ENCODE results near the gene CTBP2.

CTBP2 gene

GRCh38 chr10:125081931-125082330, 78.4 kb downstream of the CTBP2 start:
- in situ Hi-C loops (cut with HindIII; ENCODE audit: low sequenced_read_pairs): no loop called here
- TF ChIP-seq CTCF (IDR thresholded peaks at IDR 0.05; ENCODE audit: low read depth, low read length, missing control alignments): no peak
- DNase-seq (ENCODE audit: low read depth): no peak
- H3K4me3 ChIP-seq (ENCODE audit: low read depth, low read length): no peak overlapping the region

GRCh38 chr10:125080984-125081383, 79.4 kb downstream of the CTBP2 start:
- in situ Hi-C loops (cut with HindIII; ENCODE audit: low sequenced_read_pairs): no loop called here
- TF ChIP-seq CTCF (IDR thresholded peaks at IDR 0.05; ENCODE audit: low read depth, low read length, missing control alignments): no peak
- DNase-seq (ENCODE audit: low read depth): no peak
- H3K4me3 ChIP-seq (ENCODE audit: low read depth, low read length): no peak overlapping the region

GRCh38 chr10:125080296-125080695, 80.1 kb downstream of the CTBP2 start:
- TF ChIP-seq CTCF (IDR thresholded peaks at IDR 0.05; ENCODE audit: low read depth, low read length, missing control alignments): no peak
- in situ Hi-C loops (cut with HindIII; ENCODE audit: low sequenced_read_pairs): no loop called here
- DNase-seq (ENCODE audit: low read depth): no peak
- no peak overlapping the region for H3K4me3 ChIP-seq (ENCODE audit: low read depth, low read length)

GRCh38 chr10:125079091-125079600, 81.2 kb downstream of the CTBP2 start:
- H3K4me3 ChIP-seq (ENCODE audit: low read depth, low read length): no peak overlapping the region
- in situ Hi-C loops (cut with HindIII; ENCODE audit: low sequenced_read_pairs): loop anchor here (5.0 kb wide), 3 partner anchors 47 to 87 kb away; no protein-coding TSS in a partner anchor
- TF ChIP-seq CTCF (IDR thresholded peaks at IDR 0.05; ENCODE audit: low read depth, low read length, missing control alignments): no peak
- no peak for DNase-seq (ENCODE audit: low read depth)

GRCh38 chr10:125076891-125077541, 83.3 kb downstream of the CTBP2 start:
- TF ChIP-seq CTCF (IDR thresholded peaks at IDR 0.05; ENCODE audit: low read depth, low read length, missing control alignments): no peak
- DNase-seq (ENCODE audit: low read depth): no peak
- H3K4me3 ChIP-seq (ENCODE audit: low read depth, low read length): no peak overlapping the region
- in situ Hi-C loops (cut with HindIII; ENCODE audit: low sequenced_read_pairs): loop anchor here (5.0 kb wide), 3 partner anchors 45 to 85 kb away; no protein-coding TSS in a partner anchor

- in situ Hi-C loops (cut with HindIII; ENCODE audit: low sequenced_read_pairs): loop anchor here (5.0 kb wide), 3 partner anchors 44 to 84 kb away; no protein-coding TSS in a partner anchor
- TF ChIP-seq CTCF (IDR thresholded peaks at IDR 0.05; ENCODE audit: low read depth, low read length, missing control alignments): no peak
Measured at GRCh38 chr10:125076121-125076825, 84.1 kb downstream of the CTBP2 start.

More at GRCh38 chr10:125076121-125076825, 84.1 kb downstream of the CTBP2 start:
- no peak overlapping the region for H3K4me3 ChIP-seq (ENCODE audit: low read depth, low read length)
- no peak for DNase-seq (ENCODE audit: low read depth)
